ELR (cell line): ENCODE measurements around the gene ZFAND2B.

Experiments
- DNase-seq: peaks from one replicate; pipeline ENCODE4 v3.0.0-alpha.2; 2015; ENCODE audit warnings: low read depth

The ZFAND2B gene

DNA sequence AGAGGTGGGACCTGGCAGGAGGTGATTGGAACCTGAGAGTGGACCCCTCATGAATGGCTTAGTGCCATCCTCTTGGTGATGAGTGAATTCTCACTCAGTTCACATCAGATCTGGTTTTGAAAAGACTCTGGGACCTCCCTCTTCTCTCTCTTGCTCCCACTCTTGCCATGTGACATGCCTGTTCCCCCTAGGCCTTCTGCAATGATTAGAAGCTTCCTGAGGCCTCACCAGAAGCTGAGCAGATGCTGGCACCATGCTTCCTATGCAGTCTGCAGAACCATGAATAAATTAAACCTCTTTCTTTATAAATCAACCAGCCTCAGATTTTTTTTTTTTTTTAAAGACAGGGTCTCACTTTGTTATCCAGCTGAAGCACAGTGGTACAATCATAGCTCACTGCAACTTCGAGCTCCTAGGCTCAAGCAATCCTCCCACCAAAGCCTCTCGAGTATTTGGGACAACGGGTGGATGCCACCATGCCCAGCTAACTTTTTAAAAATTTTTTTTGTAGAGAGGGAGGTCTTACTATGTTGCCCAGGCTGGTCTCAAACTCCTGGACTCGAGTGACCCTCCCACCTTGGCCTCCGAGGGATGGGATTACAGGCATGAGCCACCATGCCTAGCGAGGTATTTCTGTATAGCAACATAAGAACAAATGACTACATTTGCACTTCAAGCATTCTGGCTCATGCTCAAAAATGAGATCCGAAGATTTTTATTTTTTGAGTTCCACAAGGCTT lies 2.0 kb upstream of the ZFAND2B start:
- DNase-seq = no peak

DNA sequence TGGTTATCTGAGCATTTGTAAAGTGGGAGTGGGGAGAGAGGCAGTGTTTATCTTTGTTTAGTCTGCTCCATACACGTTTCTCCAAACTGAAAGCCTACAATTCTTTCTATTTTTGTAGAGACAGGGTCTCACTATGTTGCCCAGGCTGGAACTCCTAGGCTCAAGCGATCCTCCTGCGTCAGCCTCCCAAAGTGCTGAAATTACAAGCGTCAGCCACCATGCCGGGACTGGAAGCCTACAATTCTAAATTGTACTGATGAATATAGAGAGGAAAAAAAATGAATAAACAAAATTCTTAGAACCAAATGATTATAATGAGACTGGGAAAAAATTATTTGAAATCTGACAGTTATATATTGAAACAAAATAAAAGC lies 1.4 kb upstream of the ZFAND2B start:
- DNase-seq = no peak

DNA sequence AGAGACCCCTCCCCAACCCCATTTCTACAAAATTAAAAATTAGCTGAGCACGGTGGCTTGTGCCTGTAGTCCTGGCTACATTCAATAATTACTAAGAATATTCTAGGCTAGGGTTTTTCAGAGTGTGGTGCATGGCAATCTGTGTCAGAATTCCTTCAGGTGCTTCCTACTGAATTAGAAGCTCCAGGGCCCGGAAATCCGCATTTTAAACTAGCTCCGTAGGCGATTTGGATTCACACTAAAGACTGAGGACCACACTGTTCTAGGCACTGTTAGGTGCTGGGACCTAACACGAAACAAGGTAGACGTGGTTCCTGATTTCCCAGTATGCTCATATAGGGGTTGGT lies 628 bp upstream of the ZFAND2B start:
- no peak for DNase-seq

DNA sequence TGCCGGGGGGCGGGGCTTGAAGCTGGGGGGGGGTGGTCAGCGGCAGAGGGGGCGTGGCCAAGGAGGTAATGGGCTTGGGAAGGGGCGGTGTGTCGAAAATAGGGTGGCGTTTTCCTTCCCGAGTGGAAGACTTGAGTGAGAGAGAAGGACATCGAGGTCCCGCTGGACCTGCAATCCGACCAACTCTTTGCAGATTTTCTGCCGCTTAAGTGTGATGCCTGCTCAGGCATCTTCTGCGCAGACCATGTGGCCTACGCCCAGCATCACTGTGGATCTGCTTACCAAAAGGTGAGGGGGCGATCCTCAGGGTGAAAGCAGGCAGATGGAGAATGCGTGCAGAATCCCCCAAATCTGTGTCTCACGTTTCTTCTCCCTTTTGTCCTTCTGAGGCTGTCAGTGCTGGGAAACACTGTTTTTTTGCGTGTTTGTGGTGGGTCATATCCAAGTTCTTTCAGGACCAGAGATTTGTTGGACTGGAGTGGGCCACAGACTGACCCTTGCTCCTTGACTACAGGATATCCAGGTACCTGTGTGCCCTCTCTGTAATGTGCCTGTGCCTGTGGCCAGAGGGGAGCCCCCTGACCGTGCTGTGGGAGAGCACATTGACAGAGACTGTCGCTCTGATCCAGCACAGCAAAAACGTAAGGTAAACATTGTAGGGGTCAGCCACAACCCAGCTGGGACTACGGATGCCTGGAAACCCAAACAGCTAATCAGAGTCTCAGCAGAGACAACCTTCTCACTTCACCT lies 727 bp downstream of the ZFAND2B start:
- DNase-seq = no peak

DNA sequence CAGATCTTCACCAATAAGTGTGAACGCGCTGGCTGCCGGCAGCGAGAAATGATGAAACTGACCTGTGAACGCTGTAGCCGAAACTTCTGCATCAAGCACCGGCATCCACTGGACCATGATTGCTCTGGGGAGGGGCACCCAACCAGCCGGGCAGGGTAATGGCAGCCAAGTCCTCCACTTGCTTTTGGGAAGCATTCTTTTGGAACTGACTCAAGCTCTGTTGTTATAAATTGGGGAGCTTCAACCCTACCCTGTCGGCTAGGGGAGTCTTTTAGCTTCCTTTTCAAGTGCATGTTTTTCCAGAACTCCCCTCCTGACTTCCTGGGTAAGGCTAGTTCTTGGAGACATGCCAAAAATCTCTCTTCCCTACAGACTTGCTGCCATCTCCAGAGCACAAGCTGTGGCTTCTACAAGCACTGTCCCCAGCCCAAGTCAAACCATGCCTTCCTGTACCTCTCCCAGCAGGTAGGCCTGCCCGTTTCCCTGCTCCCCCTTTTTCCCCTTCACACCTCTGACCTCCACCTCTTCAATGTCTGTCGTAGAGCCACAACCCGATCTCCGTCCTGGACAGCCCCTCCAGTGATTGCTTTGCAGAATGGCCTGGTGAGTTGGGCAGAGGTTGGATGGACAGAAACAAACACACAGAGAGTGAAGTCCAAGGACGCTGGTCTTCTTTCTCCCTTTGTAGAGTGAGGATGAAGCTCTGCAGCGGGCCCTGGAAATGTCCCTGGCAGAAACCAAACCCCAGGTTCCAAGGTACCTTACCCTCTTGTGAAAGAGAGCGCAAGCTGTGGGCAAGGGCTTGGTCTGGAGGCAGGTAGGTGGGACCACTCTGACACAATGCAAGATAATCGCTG lies 1.5 kb downstream of the ZFAND2B start:
- peak; percentile 29 for DNase-seq

DNA sequence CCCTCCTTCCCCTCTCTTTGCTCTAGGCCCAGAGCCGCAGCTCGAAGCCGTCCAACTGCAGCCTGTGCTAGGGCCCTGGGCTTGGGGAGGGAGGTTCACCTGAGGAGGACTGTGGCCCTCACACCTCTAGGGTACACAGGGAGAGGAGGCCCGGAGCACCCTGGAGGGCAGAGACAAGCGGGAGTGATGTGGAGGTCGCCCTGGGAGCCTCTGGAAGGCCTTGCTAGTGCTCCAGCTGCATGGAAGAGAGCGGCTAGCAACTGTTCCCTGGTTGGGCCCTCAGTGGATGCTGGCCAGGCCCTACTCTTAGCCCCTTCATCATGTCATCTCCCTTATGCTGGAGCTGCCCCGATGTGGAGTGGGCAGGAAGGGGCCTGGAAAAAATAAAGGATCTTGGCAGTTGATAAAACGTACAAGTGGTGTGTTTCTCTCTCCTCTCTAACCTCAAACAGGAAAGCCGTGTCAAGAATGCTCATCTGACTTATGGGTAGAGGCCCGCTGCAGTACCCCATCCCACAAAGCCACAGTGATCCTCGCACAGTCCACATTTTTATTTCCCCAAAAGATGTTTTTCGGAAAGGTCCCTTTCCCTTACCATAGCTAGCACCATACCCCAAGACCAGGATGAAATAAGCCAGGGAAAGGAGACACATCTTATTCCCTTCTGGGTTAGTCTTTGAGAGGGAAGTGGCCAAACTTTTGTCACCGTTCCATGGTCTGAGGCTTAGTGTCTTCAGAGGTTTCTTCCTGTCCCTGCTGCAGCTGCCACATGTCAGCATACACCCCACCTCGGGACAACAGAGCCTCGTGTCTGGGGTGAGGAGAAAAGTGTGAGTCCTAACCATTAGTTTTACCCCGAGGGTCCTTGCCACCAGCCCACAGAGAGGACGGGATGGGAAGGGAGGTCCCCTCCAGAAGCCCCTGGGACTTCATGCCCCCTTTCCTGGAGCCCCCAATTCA lies 2.9 kb downstream of the ZFAND2B start:
- no peak for DNase-seq

DNA sequence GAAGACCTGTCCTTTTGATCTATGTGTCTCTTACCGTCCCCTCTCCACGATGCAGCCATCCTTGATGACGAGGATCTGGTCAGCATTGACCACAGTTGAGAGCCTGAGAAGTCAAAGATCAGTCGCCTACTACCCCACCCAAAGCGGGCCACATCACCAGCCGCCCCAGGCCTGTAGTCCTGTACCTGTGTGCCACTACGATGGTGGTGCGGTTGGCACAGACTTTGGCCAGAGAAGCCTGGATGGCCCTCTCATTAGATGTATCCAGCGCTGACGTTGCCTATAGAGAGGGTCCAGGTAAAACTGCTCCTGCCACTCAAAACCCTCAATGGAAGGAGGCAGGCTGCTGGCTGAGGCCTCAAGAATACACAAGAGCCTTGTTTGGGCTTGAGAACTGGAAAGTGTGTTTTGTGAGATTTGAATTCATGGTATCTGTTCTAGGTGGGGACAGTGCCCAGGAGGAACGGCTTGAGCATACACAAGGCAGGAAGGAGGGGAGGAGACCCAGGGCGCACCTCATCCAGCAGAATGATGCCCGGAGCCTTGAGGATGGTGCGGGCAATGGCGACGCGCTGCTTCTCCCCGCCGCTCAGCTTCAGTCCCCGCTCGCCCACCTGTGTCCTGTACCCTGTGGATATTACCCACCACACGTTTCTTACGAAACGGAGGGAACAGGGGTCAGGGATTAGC lies 3.8 kb downstream of the ZFAND2B start:
- no peak for DNase-seq

DNA sequence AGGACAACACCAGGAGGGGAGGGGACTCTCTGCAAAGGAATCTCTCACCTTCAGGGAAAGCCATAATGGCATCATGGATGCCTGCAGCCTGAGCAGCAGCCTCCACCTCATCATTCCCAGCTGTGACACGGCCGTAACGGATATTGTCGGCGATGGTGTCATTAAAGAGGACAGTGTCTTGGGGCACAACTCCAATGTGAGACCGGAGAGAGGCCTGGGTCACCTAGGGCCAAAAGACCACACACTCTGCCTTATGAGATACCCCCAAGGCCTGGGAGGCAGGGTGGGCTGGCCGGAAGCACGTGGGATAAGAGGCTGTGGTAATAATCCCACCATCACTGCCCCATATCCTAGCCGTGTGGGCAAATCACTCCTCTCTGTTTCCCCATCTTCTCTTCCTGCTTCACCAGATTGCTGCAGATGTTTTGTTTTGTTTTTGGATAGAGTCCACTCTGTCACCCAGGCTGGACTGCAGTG lies 4.3 kb downstream of the ZFAND2B start:
- no peak for DNase-seq

DNA sequence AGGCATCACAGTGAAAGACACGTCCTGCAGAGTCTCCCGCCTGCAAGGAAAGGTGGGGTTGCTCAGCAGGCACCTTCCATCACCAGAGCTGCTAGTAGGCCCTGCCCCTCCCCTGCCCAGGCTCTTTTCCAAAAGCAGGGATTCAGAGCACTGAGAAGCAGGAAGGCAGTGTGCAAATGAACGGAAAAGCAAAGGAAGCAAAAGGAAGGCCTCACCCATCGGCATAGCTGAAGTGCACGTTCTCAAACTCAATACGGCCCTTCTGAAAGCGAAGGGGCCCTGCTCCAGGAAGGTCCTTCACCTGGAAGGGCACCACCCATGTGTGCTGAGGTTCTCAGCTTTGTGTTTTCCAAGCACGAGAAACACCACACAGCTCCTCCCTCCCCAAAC lies 6.4 kb downstream of the ZFAND2B start:
- no peak for DNase-seq

DNA sequence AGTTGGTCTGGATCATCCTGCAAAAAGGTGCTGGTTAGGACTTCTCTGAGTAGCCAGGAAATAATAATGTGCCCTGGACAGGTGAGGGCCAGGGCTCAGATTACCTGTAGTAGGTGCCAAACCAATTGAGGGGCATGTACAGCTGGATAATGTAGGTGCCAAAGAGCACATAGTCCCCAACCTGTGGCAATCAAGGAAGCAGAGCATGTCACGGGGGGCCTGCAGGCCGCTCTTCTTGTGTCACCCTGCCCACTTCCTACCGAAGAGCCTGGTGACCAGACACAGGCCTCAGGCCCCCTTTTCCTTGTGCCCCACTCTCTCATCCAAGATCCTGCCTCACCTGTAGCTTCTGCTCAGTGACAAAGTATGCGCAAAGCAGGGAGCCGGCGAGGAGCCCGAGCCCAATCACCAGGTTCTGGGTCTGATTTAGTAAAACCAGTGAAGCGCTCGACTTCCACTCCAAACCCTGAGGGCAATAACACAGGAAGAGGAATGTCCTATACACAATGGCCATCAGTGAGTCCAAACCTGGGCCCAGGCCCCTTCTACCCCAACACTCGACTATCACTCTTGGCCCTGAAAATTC lies 7.0 kb downstream of the ZFAND2B start:
- DNase-seq = no peak

DNA sequence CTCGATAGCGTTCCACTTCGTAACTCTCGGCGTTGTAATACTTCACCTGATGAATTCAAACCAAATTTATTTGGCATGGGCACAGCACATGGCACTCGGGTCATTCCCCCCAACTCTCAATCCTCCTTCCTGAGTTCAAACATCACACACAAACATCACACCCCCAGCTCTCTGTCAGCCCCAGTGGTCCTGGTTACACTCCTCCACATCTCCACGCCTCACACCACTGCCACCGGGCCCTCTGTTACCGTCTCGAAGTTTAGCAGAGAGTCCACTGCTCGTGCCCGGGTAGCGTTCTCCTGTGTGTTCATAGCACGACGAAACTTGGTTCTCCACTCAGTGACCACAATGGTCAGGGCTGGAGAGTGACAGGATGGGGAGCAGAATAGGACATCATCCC lies 7.6 kb downstream of the ZFAND2B start:
- no peak for DNase-seq

DNA sequence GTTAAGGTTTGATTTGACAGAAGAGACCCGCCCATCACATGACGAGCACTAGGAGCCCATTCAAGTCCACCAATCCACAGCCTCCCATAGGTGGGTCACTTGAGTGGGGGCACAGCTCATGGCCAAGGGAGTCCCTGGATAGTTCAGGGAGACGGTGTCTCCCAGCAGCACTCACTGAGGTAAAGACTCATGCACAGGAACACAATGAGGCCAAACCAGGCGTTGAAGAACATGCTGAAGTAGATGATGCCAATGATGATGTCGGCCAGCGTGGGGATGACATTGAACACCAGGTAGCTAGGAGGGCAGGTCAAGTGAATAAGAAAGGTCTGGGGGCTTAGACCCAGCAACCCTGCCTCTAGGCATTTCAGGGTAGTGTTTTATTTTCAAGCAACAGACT lies 8.2 kb downstream of the ZFAND2B start:
- no peak for DNase-seq

DNA sequence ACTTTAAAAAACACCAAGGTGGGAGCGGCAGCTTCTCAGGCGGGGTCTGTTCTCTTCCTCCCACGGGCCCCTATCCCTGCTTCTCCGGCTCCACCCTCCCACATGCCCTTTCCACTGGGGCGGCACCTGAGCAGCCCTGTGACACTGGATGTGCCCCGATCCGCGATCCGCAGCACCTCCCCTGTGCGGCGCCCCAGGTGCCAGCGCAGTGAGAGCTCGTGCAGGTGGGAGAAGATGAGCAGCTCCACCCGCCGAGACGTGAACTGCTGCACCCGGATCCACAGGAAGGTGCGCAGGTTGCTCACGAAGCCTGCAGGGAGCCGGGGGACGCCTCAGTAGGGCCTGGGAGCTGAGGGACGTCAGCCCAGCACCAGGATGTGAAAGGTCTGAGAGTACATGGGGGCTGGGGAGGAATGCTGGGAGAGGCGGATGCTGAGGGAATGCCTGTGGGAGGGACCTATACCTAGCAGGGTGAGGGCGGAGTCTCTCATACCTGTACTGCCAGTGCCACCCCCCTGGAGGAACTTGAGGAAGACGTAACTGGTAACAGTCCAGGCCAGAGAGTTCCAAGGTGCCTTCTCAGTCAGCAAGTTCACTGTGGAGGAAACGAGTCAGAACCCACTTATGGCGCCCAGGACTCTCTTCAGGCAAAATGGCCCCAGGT lies 9.4 kb downstream of the ZFAND2B start:
- DNase-seq = no peak

DNA sequence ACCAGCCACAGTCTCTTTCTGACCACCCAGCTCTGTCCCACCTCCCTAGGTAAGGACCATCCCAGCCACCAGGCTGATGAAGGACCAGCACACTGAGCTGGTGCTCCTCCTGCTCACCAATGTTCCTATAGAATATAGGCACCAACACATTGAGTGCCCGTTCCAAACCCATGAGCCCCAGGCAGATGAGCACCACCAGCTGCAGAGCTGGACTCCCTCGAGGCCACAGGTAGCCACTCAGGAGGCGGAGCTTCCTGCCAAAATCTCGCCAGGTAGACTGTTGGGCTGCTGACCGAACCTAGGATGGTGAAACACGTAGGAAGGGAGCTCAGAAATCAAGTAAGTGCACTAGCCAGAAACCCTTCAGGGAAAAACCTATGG lies 9.9 kb downstream of the ZFAND2B start:
- no peak for DNase-seq

DNA sequence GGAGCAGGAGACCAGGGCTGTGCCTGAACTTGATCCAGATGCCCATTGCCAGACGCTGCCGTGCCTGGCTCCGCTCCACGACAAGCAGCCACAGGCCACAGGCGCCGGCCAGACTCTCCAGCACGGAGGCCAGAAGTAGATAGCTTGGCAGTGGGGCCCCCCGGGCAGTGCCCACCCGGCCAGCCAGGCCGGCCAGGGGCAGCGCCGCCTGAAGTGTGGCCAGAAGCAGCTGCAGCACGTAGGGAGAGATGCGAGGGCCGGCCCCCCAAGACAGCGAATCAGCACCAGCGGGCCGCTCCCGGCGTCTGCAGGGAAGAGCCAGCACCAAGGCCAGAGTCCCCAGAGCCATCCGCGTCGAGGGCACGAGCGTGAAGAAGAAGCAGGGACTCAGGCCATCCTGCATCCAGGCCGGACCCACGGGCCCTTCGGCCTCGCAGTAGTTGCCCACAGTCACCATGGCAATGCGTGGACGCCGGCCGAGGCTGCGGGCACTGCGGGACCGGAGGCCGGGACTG lies 11.7 kb downstream of the ZFAND2B start:
- peak; percentile 83 for DNase-seq

DNA sequence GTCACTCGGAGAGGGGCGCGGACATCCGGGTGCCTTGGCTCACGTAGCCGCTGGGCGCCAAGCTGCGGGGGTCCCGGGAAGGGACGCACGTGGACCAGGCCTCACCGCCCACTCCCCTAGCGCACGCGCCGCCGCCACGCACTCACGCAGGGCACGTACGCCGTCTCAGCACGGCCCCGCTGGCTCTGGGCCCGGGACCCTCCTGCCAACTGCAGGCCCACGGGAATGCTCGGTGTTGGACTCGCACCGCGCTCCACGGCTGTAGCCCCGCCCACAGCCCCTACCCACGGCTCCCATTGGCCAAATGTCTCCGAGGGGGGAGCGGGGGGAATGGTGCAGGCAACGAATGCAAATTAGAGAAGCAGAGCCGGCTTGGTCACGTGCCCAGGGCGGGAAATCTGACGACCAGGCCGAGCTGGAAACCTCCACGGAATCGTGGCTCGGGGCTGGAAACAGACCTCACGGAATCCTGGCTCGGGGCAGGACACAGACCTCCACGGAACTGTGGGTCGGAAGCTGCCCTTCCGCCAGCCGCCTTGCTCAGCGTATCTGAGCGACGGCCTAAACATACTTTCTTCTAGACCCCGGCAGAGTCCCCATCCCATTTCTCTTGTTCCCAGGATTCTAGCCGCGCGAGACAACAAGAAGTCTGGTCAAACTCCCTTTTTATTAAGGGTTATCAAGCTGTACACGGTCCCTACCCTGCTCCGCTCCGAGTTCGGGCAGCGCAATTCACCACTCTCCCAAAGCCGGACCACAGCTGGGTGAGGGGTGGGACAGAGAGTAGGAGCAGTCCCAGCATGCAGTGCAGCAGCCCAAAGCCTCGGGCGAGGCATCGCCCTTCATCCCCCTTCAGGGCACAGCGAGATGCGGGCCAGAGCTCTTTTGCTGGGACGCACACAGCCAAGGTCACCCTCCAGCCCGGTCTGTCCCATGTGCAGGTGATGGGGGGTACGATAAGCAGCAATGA lies 12.4 kb downstream of the ZFAND2B start, which contains the start of gene ABCB6:
ABCB6 (minus strand) TSS at position 227 of the 970 bp plus-strand sequence. CDS start 285 bp downstream, outside the sequence.
- peak; percentile 92 for DNase-seq

DNA sequence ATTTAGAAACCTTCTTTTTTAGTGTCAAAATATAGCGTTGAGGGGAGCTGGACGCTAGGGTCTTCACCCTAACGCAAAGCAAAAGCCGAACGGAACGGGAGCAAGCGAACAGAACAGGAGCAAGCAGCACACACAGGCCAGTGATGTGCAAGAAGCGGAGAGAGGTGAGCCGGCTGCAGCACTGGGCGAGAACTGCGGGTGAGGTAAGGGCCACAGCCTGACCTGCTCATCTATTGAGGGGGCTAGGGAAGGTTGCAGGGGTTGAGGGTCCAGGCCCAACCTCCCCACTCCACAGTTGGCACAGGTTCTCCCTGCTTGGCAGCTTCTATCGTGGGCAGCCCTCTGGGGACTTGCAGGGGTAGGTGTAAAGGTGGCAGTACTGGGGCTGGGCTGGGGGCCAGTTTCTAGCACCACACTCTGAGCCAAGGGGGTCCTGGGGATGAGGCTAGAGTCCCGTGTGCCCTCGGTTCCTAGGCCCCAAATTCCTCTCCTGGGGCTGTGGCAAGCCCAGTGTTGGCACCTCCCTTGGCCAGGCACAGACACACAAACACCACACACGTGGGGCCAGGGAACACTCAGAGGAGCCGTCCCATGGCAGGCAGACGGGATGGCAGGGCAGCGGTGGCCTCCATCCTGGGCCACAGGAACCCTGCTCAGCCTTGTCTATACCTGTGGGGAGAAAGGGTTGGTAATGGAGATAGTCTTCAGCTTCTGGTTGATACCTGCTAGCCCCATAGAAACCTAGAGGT lies 13.4 kb downstream of the ZFAND2B start:
- no peak for DNase-seq
